Measurements from ENCODE around the gene SEC63.

- TF ChIP-seq REST (IDR thresholded peaks at IDR 0.05; ENCODE audit: insufficient read depth in 1 of 2, low read depth in 2 of 2, low read length in 2 of 2) (no peak), SIN3A (IDR thresholded peaks at IDR 0.05; ENCODE audit: borderline replicate concordance, insufficient read depth, low read length) (no peak), POLR2AphosphoS5 (IDR thresholded peaks at IDR 0.05; ENCODE audit: low read depth, low read length) (no peak), TAF1 (IDR thresholded peaks at IDR 0.05; ENCODE audit: borderline replicate concordance, insufficient read depth, low read length) (no peak)
Measured at GRCh38 chr6:107879941-107880340, 78.1 kb downstream of the SEC63 start.
